ENCODE measurements around the gene TRMT1.

DNA sequence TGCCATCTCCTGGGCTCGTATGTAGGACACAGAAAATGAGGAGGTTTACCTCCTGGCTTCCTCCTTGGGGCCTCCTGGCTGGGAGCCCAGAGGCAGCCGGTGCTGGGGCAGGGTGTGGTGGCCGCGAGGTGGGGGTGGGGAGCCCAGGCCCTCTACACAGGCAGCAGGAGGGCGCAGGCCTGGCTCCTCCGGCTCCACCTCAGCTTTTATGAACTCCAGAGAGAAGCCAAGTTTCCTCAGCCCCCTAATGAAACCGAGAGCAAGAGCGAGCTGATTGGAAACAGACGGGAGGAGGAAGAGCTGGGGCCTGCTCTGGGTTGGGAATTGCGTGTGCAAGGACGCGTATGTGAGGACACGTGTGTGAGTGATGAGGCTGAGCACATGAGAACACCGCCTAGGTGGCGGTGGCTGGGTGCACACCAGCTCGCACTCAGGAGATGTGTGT is 37.0 kb downstream of the TRMT1 start:
- TF ChIP-seq YY1 (IDR thresholded peaks at IDR 0.05; ENCODE audit: insufficient read depth, insufficient read length) (no peak), SUZ12 (IDR thresholded peaks at IDR 0.05; ENCODE audit: extremely low read depth, insufficient read depth, insufficient read length) (no peak), ZNF274 (IDR thresholded peaks at IDR 0.05; ENCODE audit: low read depth, low read length) (no peak)
